Right lobe of liver (tissue), 4 donors: Measurements from ENCODE around the gene RNASEH2B.

Source experiments
- POLR2A ChIP-seq: fragments of 450-650 bp; IDR thresholded peaks from one replicate; pipeline ENCODE4 v1.6.1; 2017; ENCODE audit warnings: antibody characterized with exemption, mild to moderate bottlenecking
- TF ChIP-seq, protein P1 (sequence below), 4 donors: fragments of 200-600 bp in 3 of 4; fragments of 450-650 bp in 1 of 4; IDR thresholded peaks; one replicate each; pipeline versions ENCODE4 v1.5.1 to v1.8.0; 2016 to 2022; ENCODE audit warnings: antibody characterized with exemption in 4 of 4, mild to moderate bottlenecking in 2 of 4
- donor health status: DM: no; HTN: no; CAD: no.
- donor health status: DM: no; HTN: no; CAD: no.
- donor health status: DM: no; HTN: yes; CAD: no.

- TF ChIP-seq, protein P1, sequence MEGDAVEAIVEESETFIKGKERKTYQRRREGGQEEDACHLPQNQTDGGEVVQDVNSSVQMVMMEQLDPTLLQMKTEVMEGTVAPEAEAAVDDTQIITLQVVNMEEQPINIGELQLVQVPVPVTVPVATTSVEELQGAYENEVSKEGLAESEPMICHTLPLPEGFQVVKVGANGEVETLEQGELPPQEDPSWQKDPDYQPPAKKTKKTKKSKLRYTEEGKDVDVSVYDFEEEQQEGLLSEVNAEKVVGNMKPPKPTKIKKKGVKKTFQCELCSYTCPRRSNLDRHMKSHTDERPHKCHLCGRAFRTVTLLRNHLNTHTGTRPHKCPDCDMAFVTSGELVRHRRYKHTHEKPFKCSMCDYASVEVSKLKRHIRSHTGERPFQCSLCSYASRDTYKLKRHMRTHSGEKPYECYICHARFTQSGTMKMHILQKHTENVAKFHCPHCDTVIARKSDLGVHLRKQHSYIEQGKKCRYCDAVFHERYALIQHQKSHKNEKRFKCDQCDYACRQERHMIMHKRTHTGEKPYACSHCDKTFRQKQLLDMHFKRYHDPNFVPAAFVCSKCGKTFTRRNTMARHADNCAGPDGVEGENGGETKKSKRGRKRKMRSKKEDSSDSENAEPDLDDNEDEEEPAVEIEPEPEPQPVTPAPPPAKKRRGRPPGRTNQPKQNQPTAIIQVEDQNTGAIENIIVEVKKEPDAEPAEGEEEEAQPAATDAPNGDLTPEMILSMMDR (IDR thresholded peaks at IDR 0.05), result no peak
- TF ChIP-seq POLR2A, result no peak
These were observed 91.1 kb downstream of the RNASEH2B start for GRCh38 chr13:51000571-51001260.
